GM23248 (cell line): ENCODE data around the gene UBE2S.

Source experiments
- EZH2 ChIP-seq: fragments of 200-600 bp; sonication (generic); IDR thresholded peaks from 2 replicates; pipeline ENCODE4 v1.6.1; 2018; ENCODE audit warnings: antibody characterized with exemption, mild to moderate bottlenecking; ENCODE audit not compliant: insufficient read depth, poor library complexity, severe bottlenecking
- EZH2phosphoT487 ChIP-seq: fragments of 200-600 bp; sonication (generic); IDR thresholded peaks from 2 replicates; pipeline ENCODE4 v1.6.1; 2018; ENCODE audit warnings: antibody characterized with exemption, moderate library complexity, mild to moderate bottlenecking, low read depth; ENCODE audit not compliant: insufficient read depth

DNA sequence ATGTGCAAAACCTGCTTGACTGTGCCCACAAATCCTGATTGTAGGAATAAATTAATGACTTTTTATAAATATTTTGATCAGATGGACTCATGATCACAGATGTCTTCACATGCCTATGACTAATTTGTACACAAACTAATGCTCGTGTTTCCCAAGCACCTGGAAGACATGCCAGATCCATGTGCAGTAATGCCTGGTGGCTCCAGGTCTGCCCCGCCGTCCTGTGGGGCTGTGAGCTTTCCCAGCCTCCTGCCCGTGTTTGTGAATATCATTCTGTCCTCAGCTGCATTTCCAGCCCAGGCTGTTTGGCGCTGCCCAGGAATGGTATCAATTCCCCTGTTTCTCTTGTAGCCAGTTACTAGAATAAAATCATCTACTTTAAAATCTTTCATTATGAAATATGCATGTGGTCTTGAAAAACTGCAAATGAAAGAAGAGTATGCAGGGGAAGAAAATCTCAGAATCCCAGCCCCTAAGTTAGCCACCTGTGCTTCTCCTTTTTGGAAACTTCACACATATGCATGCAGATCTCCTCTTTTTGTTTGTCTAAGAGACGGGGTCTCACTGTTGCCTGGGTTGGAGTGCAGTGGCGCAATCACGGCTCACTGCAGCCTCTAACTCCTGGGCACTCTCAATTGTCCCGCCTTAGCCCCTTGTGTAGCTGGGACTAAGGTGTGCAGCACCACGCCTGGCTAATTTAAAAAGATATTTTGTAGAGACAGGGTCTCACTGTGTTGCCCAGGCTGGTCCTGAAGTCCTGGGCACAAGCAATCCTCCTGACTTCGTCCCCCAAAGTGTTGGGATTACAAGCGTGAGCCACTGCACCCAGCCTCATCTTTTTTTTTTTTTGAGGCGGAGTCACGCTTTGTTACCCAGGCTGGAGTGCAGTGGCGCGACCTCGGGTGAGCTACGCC is 15.6 kb downstream of the UBE2S start:
- TF ChIP-seq EZH2phosphoT487 (no peak), EZH2 (no peak)
